M059J (cell line): ENCODE data around the gene CNDP1. TPM values are rescaled to one million over a fixed set of nuclear protein-coding genes. Genes with fewer than 3 reads are reported as not detected.

Experiments
- DNase-seq: peaks from one replicate; pipeline ENCODE4 v3.0.0-alpha.2; 2012; ENCODE audit warnings: low read depth
- total RNA-seq: library from RNA; depleted of rRNA; stranded (reverse); fragments of >200 nt; shearing (Covaris generic); gene quantifications from 2 replicates; pipeline ENCODE4 v1.2.3, GENCODE V29; 2014

Gene CNDP1
- total RNA-seq, 1 experiment from 2014 or later: not detected

DNA sequence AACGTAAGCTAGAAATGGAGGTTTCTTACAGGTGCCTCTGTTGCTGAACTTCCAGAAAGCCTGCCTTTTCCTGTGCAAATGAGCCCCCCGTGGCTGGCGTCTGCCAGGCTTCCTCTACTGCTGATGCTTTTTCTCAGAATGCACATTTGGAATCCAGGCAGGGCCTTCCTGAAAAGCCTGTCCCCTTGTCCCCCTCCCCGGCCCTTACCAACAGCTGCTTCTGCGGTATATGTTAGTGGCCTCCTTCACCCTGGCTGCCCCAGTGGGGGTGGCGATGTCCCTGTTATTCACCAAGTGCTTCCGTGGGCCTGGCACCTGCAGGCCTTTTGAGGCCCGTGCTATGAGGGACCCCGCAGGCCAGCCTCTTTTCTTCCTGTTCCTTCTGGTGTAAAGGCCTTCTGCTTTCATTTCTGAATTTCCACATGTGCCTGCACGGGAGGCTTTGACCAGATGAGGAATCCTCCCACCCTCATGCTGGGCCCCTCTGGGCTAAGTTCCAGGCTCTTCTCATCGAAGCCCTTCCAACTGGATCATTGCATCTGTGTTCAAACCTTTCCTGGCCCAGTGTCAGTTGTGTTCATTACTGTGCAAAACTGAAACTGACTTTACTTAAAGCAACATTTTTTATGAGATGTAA is 27.7 kb upstream of the CNDP1 start:
- no peak for DNase-seq

DNA sequence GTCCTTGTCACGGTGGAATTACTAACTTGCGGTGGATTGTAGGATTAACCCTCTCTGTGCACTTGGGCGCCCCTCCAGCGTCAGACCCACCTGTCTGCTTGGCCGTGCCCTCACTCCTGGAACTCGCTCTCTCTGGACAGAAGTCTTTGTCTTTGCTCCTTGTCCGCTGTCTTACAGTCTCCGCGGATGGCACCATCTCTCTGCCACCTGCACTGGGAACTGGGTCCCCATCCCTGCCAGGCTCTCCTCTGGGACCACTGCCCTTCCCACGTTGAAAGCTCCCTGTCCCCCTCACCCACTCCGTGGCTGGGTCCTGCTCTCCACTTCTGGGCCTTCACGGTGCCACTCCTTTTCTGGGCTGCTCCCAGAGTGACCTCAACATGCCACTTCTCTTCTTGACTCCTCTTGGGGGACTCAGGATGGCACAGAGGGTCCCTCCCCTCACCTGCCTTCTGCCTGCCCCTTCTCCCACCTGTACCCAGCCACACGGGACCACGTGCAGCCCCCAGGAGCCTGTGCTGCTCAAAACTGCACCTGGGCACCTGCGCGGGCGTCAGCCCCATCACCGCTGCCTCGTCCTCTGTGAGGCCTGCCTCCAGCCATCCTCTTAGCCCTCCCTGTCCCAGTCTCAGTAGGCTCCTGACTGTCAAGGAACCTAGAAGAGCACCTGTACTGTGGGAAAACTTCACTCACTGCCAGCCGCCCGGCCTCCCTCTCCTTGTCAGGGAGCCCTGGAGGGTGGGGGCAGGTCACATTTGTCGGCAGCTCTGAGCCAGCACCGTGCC is 27.0 kb upstream of the CNDP1 start:
- DNase-seq: no peak

DNA sequence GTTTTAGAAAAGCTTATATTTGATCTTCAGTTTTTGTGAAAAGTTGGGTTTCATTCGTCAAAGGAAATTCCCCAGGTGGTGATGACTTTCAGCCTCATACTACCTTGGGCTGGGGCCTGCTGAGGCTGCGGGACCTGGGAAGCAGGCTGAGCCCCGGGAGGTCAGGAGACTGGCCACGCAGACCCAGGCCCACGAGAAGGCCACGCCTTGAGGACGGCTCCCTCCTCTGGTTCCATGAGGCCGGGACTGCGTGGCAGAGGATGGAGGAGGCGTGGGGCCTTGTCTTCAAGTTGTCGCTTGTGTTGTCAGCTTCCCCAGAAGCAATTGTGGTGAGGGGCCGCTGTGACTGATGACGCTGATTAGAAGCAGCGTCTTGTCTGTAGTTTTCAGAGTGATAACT is 26.4 kb upstream of the CNDP1 start:
- DNase-seq: no peak

- DNase-seq: no peak
These were observed 25.9 kb upstream of the CNDP1 start for GRCh38 chr18:74508366-74508765.

GRCh38 chr18:74508821-74509225 is 25.5 kb upstream of the CNDP1 start:
- DNase-seq: no peak

GRCh38 chr18:74509856-74510769 is 24.2 kb upstream of the CNDP1 start:
- DNase-seq: no peak

DNA sequence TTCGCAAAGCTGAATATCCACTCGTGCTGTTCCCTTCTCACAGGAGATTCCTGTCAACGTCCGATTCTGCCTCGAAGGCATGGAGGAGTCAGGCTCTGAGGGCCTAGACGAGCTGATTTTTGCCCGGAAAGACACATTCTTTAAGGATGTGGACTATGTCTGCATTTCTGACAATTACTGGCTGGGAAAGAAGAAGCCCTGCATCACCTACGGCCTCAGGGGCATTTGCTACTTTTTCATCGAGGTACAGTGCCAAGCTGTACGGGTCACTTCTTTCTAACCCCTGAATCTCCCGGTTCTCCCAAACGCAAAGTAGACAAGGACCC is 23.6 kb upstream of the CNDP1 start:
- DNase-seq: no peak

- no peak for DNase-seq
These were observed 22.5 kb upstream of the CNDP1 start for GRCh38 chr18:74511823-74512222.

- DNase-seq: no peak
These were observed 21.8 kb upstream of the CNDP1 start for GRCh38 chr18:74512321-74513053.

- no peak for DNase-seq
These were observed 21.0 kb upstream of the CNDP1 start for GRCh38 chr18:74513149-74513882.

DNA sequence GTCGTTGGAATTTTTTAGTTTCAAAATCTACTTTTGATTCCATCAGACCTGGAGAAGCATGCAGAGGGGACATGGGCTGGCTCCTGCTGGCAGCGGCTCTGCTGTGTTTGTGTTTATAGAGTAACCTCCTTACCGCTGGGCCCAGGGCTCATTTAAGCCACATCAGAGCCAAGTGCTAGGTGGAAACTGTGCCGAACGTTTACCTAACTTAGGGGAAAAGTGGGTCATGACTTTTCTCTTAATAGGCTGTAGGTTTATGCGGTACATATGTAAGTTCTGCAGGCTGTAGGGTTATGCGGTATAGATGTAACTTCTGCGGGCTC is 20.5 kb upstream of the CNDP1 start:
- DNase-seq: no peak

DNA sequence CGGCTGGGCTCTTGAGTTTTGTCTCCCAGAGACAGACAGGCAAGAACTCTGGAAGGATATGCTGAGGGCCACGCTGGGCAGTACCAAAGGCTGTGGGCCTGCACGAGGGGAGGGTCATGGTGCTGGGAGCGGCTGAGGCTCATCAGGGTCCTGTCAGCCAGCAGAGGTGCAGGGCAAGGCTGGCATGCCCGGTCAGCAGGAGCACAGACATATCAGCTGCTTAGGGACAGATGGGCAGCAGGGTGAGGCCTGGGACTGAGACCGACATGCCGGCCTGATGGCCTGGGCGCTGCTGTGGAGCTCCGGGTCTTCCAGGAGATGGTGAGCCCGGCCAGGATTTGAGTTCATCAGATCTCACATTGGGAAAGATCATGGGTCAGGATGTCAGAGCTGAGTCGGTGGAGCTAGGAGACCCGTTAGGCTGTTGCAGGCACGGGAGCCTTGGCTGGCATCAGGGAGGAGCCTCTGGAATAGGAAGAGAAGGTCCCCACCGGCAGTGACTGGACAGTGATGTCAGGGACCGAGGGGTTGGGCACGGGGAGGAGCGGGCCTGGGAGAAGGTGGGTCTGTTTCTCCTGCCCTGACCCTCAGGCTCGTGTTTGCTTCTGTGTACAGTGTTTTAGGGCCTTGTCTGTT is 19.3 kb upstream of the CNDP1 start:
- DNase-seq: no peak

GRCh38 chr18:74515620-74516231 is 18.6 kb upstream of the CNDP1 start:
- no peak for DNase-seq

DNA sequence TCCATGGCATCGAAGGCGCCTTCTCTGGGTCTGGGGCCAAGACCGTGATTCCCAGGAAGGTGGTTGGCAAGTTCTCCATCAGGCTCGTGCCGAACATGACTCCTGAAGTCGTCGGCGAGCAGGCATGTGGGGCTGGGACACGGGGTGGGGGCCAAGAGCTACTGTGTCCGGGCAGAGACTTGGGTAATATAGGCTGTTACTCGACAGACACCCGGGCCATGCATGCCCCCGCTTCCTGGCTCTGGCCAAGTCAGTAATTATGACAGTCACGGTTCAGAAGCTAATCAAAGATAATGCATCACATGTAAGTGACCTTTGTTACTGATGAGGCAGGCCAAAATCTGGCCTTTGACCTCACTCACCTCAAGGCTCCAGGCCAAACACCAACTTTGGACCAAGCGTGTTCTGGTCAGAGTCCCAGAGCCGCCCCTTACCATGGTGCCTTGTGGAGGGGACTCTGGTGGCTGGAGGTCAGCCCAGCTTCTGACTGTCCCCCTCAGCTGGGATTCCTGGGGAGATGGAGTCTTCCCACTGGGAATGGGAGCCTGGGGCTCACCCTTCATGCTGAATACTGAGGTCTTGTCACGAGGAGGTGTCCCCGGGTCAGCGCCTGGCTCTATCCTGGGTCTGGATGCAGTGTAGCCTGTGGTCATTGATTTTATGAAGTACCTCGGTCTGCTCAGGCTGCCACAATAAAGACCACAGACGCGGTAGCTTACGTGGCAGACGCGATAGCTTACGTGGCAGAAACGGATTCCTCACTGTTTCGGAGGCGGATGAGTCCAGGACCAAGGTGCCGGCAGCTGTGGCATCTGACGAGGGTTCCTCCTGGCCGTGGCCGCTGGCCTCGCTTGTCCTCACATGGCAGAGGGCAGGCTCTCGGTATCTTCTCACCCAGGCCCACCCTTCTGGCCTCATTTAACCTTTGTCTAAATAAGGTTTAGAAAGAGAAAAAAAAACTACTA is 17.7 kb upstream of the CNDP1 start:
- no peak for DNase-seq

DNA sequence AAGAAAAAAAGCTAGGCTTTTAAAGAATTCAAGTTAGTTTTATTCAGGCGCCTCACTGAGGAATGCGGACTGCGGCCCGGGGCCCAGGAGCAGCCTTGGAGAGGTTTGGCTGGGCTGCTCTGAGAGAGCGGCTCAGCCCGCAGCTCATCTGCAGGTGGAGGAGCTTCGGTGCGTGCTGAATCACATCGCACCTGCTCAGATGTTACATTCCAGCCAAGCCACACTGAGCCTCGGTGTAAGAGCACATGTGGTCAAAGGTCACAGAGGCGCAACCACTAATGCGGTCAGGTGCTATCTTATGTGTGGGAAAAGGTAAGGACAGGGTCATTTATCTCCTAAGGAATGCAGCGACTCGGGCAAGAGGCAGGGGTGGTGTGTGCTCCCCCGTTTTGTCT is 17.1 kb upstream of the CNDP1 start:
- DNase-seq: no peak

- DNase-seq: no peak
These were observed 15.6 kb upstream of the CNDP1 start for GRCh38 chr18:74518456-74519295.

DNA sequence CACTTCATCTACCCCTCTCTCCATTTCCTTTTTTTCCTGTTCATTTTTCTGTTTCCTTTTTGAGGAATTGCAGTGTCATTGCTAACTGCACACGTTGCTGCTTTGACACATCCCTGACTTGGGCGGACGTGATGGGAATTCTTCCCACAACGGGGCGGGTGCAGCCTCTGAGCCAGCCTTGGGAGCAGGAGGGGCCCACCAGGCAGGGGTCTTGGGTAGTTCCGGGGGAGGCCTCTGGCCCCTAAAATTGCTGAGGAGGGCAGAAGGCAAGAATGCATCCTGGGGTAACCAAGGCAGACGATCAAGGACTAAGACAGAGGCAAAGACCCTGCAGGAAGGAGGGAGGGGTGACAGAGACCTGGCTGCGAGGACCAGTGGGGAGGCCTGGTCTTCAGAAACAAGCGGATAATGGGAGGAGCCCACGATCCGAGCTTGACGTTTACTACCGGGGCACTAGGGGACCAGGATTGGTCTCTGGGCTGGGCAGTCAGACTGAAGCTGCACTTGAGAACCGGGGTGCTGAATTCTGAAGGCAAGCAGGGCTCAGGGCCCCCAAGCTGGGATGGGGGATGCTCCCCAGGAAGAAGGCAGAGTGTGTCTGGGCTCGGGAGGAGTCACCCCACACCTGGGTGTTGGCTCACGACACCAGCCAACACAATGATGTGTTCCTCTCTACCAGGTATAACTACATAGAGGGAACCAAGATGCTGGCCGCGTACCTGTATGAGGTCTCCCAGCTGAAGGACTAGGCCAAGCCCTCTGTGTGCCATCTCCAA is 14.8 kb upstream of the CNDP1 start:
- DNase-seq: no peak
